GM12801 (cell line): Measurements from ENCODE around the gene FBXO47.

Experiments used
- TF ChIP-seq, protein P1 (sequence below): IDR thresholded peaks from one replicate; pipeline ENCODE4 v1.5.1; 2011; ENCODE audit warnings: control low read depth; ENCODE audit not compliant: insufficient read length; ENCODE audit errors: extremely low read depth

The FBXO47 gene

DNA sequence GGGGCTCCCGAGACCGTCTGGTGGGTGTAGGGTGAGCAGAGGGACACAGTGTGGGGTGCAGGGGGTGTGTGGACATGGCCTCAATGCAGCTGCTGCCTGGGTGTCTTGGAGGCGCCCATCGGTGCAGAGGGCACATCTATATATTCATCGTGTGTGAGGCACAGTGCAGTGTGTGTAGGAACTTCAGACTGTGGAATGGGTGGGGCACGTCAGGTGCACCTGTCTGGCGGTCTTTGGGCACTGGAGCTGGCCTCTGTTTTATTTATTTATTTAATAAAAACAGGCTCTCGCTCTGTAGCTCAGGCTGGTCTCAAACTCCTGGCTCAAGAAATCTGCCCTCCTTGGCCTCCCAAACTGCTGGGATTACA, 80.6 kb downstream of the FBXO47 start:
- TF ChIP-seq, protein P1, sequence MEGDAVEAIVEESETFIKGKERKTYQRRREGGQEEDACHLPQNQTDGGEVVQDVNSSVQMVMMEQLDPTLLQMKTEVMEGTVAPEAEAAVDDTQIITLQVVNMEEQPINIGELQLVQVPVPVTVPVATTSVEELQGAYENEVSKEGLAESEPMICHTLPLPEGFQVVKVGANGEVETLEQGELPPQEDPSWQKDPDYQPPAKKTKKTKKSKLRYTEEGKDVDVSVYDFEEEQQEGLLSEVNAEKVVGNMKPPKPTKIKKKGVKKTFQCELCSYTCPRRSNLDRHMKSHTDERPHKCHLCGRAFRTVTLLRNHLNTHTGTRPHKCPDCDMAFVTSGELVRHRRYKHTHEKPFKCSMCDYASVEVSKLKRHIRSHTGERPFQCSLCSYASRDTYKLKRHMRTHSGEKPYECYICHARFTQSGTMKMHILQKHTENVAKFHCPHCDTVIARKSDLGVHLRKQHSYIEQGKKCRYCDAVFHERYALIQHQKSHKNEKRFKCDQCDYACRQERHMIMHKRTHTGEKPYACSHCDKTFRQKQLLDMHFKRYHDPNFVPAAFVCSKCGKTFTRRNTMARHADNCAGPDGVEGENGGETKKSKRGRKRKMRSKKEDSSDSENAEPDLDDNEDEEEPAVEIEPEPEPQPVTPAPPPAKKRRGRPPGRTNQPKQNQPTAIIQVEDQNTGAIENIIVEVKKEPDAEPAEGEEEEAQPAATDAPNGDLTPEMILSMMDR = no peak
